Erythroblast (primary cell): Measurements from ENCODE around the gene AAGAB.
"Not testable (repeated sequence)": the region's sequence is repeated elsewhere in the genome, so short reads cannot be mapped to it uniquely, and the experiment has no call there.

Experiments used
- DNase-seq, 2 experiments: peaks; one replicate each; lab custom pipeline; 2025; lab: John Stamatoyannopoulos, UW
- GATA1 ChIP-seq: IDR thresholded peaks from 2 replicates; pipeline ENCODE4 v1.6.1; 2011; ENCODE audit warnings: low read depth, mild to moderate bottlenecking, control low read depth, low read length, moderate library complexity
- POLR2A ChIP-seq: IDR thresholded peaks from 2 replicates; pipeline ENCODE4 v1.6.1; 2011; ENCODE audit warnings: mild to moderate bottlenecking, low read length

AAGAB gene

GRCh38 chr15:67156834-67157233 is 97.6 kb downstream of the AAGAB start:
- DNase-seq = no peak

GRCh38 chr15:67156426-67156825 is 98.0 kb downstream of the AAGAB start:
- TF ChIP-seq POLR2A (no peak), GATA1 (no peak)
- DNase-seq = no peak

More at GRCh38 chr15:67156834-67157233, 97.6 kb downstream of the AAGAB start:
- TF ChIP-seq GATA1 (no peak), POLR2A (no peak)

GRCh38 chr15:67154249-67154648 is 100.2 kb downstream of the AAGAB start:
- TF ChIP-seq POLR2A = no peak
- no peak for TF ChIP-seq GATA1
- DNase-seq = no peak

DNA sequence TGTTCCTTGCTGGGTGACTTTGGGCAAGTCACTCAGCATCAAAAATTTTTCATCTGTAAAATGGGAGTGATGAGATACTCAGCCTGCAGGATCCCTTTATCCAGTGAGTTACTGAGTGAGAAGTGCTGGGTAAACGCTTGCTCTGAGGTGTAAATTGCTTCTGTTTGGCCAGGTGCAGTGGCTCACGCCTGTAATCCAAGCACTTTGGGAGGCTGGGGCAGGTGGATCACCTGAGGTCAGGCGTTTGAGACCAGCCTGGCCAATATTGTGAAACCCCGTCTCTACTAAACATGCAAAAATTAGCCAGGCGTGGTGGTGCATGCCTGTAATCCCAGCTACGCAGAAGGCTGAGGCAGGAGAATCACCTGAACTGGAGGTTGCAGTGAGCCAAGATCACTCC is 101.4 kb downstream of the AAGAB start:
- DNase-seq = not testable (repeated sequence)

- DNase-seq = no peak
- TF ChIP-seq POLR2A (no peak), GATA1 (no peak)
These were observed 102.0 kb downstream of the AAGAB start for GRCh38 chr15:67152429-67152828.
